Measurements from ENCODE around the gene HSPA12A. TPM values are rescaled to one million over a fixed set of nuclear protein-coding genes. Genes with fewer than 3 reads are reported as not detected.

Gene HSPA12A
- total and polyA plus RNA-seq, 9 of the 15 experiments (the other 6 are each of a cell fraction or from before 2014, with no cell fraction given): 0.01 to 0.18 (median 0.04) TPM; not detected in 4

DNA sequence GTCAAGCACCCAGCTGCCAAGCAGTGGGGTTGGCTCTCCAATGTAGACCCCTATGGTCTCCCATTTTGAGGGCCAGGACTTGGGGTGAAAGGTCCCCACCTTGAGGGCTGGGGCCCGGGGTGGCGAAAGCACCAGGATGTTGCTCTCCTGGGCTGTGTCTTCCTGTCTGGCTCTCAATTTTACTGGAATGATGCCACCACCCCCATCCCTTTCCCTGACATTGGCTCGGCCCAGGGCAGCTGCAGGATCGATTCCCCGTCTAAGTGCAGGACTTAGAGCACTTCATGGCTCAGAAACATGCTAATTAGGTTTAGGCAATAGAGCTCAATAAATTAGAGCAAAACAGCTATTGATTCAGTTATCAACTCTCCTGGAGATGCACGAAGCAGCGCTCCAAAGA is 27.0 kb upstream of the HSPA12A start (continued):
- TF ChIP-seq ZC3H4 (CRISPR knock-in tag; IDR thresholded peaks at IDR 0.05; ENCODE audit: borderline replicate concordance) (no peak), HNRNPLL (IDR thresholded peaks at IDR 0.05; ENCODE audit: low read depth, low read length, poor library complexity, severe bottlenecking) (no peak), SIRT6 (IDR thresholded peaks at IDR 0.05; ENCODE audit: low read depth, low read length) (no peak), HOXB6 (CRISPR knock-in tag; IDR thresholded peaks at IDR 0.05; ENCODE audit: borderline replicate concordance) (no peak), DNMT1 (IDR thresholded peaks at IDR 0.05) (no peak), MCM5 (IDR thresholded peaks at IDR 0.05; ENCODE audit: low read depth) (no peak), HDAC3 (IDR thresholded peaks at IDR 0.05; ENCODE audit: borderline replicate concordance, partially characterized antibody) (no peak)
- TF ChIP-seq, protein P1, sequence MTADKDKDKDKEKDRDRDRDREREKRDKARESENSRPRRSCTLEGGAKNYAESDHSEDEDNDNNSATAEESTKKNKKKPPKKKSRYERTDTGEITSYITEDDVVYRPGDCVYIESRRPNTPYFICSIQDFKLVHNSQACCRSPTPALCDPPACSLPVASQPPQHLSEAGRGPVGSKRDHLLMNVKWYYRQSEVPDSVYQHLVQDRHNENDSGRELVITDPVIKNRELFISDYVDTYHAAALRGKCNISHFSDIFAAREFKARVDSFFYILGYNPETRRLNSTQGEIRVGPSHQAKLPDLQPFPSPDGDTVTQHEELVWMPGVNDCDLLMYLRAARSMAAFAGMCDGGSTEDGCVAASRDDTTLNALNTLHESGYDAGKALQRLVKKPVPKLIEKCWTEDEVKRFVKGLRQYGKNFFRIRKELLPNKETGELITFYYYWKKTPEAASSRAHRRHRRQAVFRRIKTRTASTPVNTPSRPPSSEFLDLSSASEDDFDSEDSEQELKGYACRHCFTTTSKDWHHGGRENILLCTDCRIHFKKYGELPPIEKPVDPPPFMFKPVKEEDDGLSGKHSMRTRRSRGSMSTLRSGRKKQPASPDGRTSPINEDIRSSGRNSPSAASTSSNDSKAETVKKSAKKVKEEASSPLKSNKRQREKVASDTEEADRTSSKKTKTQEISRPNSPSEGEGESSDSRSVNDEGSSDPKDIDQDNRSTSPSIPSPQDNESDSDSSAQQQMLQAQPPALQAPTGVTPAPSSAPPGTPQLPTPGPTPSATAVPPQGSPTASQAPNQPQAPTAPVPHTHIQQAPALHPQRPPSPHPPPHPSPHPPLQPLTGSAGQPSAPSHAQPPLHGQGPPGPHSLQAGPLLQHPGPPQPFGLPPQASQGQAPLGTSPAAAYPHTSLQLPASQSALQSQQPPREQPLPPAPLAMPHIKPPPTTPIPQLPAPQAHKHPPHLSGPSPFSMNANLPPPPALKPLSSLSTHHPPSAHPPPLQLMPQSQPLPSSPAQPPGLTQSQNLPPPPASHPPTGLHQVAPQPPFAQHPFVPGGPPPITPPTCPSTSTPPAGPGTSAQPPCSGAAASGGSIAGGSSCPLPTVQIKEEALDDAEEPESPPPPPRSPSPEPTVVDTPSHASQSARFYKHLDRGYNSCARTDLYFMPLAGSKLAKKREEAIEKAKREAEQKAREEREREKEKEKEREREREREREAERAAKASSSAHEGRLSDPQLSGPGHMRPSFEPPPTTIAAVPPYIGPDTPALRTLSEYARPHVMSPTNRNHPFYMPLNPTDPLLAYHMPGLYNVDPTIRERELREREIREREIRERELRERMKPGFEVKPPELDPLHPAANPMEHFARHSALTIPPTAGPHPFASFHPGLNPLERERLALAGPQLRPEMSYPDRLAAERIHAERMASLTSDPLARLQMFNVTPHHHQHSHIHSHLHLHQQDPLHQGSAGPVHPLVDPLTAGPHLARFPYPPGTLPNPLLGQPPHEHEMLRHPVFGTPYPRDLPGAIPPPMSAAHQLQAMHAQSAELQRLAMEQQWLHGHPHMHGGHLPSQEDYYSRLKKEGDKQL (CRISPR knock-in tag; IDR thresholded peaks at IDR 0.05; ENCODE audit: borderline replicate concordance): no peak
- TF ChIP-seq, protein P2, sequence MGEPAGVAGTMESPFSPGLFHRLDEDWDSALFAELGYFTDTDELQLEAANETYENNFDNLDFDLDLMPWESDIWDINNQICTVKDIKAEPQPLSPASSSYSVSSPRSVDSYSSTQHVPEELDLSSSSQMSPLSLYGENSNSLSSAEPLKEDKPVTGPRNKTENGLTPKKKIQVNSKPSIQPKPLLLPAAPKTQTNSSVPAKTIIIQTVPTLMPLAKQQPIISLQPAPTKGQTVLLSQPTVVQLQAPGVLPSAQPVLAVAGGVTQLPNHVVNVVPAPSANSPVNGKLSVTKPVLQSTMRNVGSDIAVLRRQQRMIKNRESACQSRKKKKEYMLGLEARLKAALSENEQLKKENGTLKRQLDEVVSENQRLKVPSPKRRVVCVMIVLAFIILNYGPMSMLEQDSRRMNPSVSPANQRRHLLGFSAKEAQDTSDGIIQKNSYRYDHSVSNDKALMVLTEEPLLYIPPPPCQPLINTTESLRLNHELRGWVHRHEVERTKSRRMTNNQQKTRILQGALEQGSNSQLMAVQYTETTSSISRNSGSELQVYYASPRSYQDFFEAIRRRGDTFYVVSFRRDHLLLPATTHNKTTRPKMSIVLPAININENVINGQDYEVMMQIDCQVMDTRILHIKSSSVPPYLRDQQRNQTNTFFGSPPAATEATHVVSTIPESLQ (CRISPR knock-in tag; IDR thresholded peaks at IDR 0.05): no peak

All from K562 (cell line).